Mucosa of rectum (tissue), 2 donors: ENCODE data around the gene CASZ1.

Experiments
- H3K27ac ChIP-seq, 2 donors: one replicate each; pipeline ENCODE4 v1.7.0; 2013; ENCODE audit warnings: inconsistent platforms in 2 of 2, low read depth in 2 of 2, low read length in 2 of 2
- H3K27me3 ChIP-seq, 2 donors: one replicate each; pipeline ENCODE4 v1.7.0; 2013; ENCODE audit warnings: low read length in 2 of 2; ENCODE audit not compliant: control insufficient read depth in 2 of 2, insufficient read depth in 2 of 2
- H3K36me3 ChIP-seq, 2 donors: one replicate each; pipeline ENCODE4 v1.7.0; 2013; ENCODE audit warnings: low read length in 2 of 2; ENCODE audit not compliant: control insufficient read depth in 2 of 2, insufficient read depth in 2 of 2
- H3K4me1 ChIP-seq, 2 donors: one replicate each; pipeline ENCODE4 v1.7.0; 2013; ENCODE audit warnings: low read length in 2 of 2, mild to moderate bottlenecking in 1 of 2; ENCODE audit not compliant: control insufficient read depth in 2 of 2, insufficient read depth in 2 of 2
- H3K4me3 ChIP-seq, 2 donors: one replicate each; pipeline ENCODE4 v1.7.0; 2013; ENCODE audit warnings: low read length in 2 of 2
- H3K9ac ChIP-seq, 2 donors: one replicate each; pipeline ENCODE4 v1.7.0; 2013; ENCODE audit warnings: low read length in 2 of 2, low read depth in 1 of 2, mild to moderate bottlenecking in 1 of 2
- H3K9me3 ChIP-seq, 2 donors: one replicate each; pipeline ENCODE4 v1.7.0; 2013; ENCODE audit warnings: low read length in 2 of 2; ENCODE audit not compliant: control insufficient read depth in 2 of 2
- donor health status: healthy.
- donor health status: Normal muscosa, but diverticular disease.

Gene CASZ1

DNA sequence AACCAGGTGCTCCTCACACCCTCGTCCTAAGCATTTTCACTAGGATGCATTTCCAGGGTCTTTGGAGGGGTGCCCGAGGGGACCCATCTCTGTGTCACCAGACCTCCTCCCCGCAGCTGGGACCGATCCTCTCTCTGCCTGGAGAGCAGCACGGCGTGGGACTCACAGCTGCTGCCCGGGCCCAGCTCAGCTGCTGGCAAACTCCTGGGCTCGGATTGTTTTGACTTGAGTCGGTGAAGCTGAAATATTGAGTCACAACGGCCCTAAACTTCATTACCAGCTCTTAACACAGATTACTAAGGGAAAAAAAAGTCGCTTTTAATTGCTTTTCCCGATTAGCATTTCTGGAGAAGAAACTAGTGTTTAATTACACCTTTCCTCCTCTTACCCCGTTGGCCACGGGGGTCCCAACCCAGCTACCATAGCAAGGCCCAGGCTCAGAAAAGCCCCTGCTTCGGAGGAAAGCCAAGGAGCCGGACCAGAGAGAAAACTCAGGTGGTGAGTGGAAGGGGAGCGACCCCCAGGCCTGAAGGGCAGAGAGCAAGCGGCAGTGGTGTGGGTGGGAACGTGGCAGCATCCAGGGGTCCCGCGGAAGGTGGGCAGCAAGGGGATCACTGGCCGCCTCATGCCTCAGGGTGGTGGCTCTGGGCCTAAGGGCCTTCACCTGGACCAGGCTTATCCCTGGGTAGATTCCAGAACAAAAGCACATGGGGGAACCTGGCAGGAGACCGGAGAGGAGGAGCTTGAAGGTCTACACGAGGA is 41.7 kb downstream of the CASZ1 start:
- peaks cover 33 to 41% of the 10 kb centered on the region in 2 donors for H3K4me1 ChIP-seq
- no peak overlapping the region for H3K4me3 ChIP-seq
- no peaks in the 10 kb centered on the region for H3K9me3 ChIP-seq
- peaks cover 0 to 3% of the 10 kb centered on the region in 2 donors for H3K27me3 ChIP-seq
- no peaks in the 10 kb centered on the region for H3K36me3 ChIP-seq
- no peak overlapping the region for H3K9ac ChIP-seq
- H3K27ac ChIP-seq = no peak overlapping the region

DNA sequence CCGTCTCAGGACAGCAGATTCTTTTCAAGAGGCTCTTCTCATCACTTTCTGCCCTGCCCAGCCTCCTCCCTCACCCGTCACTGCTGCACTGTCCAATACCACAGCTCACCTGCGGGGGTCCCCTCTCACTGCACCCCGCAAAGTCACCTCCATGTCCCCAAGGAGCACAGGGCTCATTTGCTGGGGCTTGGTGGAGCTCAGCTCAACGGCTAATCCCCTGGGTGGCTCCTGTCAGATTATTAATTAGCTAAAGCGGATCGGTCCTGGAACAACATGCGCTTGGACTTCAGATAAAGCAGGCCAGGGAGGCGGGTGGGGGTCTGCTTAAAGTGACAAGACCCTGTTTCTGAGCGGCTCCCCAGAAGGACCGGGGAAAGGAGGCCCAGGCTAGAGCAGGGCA is 43.1 kb downstream of the CASZ1 start:
- no peaks in the 10 kb centered on the region for H3K9me3 ChIP-seq
- no peak overlapping the region for H3K9ac ChIP-seq
- no peaks in the 10 kb centered on the region for H3K36me3 ChIP-seq
- no peaks in the 10 kb centered on the region for H3K27me3 ChIP-seq
- no peak overlapping the region for H3K4me3 ChIP-seq
- H3K27ac ChIP-seq = no peak overlapping the region
- H3K4me1 ChIP-seq = peaks cover 24 to 27% of the 10 kb centered on the region in 2 donors

- H3K27ac ChIP-seq = no peak overlapping the region
- H3K27me3 ChIP-seq = no peaks in the 10 kb centered on the region
- peaks cover 13 to 14% of the 10 kb centered on the region in 2 donors for H3K4me1 ChIP-seq
- H3K9ac ChIP-seq = no peak overlapping the region
- H3K36me3 ChIP-seq = no peaks in the 10 kb centered on the region
- H3K4me3 ChIP-seq = no peak overlapping the region
- H3K9me3 ChIP-seq = no peaks in the 10 kb centered on the region
Observed at GRCh38 chr1:10751561-10752085, 44.8 kb downstream of the CASZ1 start.

- no peaks in the 10 kb centered on the region for H3K36me3 ChIP-seq
- no peak overlapping the region for H3K4me3 ChIP-seq
- H3K27me3 ChIP-seq = no peaks in the 10 kb centered on the region
- peaks cover 8 to 9% of the 10 kb centered on the region in 2 donors for H3K4me1 ChIP-seq
- H3K9ac ChIP-seq = no peak overlapping the region
- H3K27ac ChIP-seq = no peak overlapping the region
- no peaks in the 10 kb centered on the region for H3K9me3 ChIP-seq
Observed at GRCh38 chr1:10751160-10751559, 45.3 kb downstream of the CASZ1 start.

GRCh38 chr1:10745886-10746455 is 50.5 kb downstream of the CASZ1 start:
- no peaks in the 10 kb centered on the region for H3K27me3 ChIP-seq
- H3K9me3 ChIP-seq = no peaks in the 10 kb centered on the region
- H3K27ac ChIP-seq = no peak overlapping the region
- no peak overlapping the region for H3K4me3 ChIP-seq
- peaks cover 0 to 3% of the 10 kb centered on the region in 2 donors for H3K4me1 ChIP-seq
- H3K36me3 ChIP-seq = no peaks in the 10 kb centered on the region
- no peak overlapping the region for H3K9ac ChIP-seq

DNA sequence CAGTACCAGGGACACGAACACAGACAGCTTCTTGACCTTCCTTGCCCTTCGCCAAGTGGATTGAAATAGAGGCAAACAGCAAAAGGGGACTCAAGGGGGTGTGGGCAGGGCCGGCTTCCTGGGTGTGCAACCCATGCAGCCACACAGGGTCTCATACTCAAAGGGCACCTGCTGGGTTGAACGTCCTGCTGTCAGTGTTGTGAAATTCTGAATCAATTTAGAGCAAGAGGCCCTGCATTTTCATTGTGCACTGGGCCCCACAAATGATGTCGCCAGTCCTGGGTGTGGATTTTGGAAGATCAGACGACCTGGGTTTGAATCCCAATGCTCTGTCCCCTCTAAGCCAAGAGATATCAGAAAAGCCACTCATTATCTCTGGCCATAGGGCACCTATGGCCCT is 51.1 kb downstream of the CASZ1 start:
- no peaks in the 10 kb centered on the region for H3K27me3 ChIP-seq
- H3K9ac ChIP-seq = no peak overlapping the region
- no peaks in the 10 kb centered on the region for H3K9me3 ChIP-seq
- H3K36me3 ChIP-seq = no peaks in the 10 kb centered on the region
- no peak overlapping the region for H3K27ac ChIP-seq
- H3K4me1 ChIP-seq = peaks cover 0 to 3% of the 10 kb centered on the region in 2 donors
- H3K4me3 ChIP-seq = no peak overlapping the region

DNA sequence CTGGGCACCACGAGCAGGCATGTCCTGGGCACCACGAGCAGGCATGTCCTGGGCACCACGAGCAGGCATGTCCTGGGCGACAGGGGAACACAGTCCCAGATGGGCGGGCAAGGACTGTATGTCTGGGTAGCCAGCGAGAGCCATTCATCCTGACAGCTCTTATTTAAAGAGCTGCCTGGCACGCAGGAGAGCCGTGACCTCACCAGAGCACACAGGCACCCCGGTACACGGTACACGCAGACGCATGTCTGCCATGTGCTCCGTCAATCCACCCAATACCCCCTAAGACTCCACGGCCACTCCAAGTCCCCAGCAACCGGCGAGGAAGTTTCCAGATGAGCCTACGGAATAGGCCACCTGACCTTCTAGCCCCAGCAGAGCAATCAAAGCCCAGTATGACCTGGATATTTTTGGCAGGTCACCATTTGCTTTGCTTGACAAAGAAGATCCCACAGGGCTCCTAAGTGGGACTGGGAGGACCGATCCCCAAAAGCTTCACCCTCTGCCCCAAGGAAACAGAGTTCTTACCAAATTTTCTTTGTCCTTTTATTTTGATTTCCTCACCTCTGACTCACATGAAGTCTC is 51.7 kb downstream of the CASZ1 start:
- no peak overlapping the region for H3K4me3 ChIP-seq
- H3K9me3 ChIP-seq = no peaks in the 10 kb centered on the region
- peaks cover 0 to 3% of the 10 kb centered on the region in 2 donors for H3K4me1 ChIP-seq
- no peaks in the 10 kb centered on the region for H3K27me3 ChIP-seq
- no peak overlapping the region for H3K27ac ChIP-seq
- no peak overlapping the region for H3K9ac ChIP-seq
- H3K36me3 ChIP-seq = no peaks in the 10 kb centered on the region

- Histone ChIP-seq H3K27ac (no peak overlapping the region), H3K9me3 (no peaks in the 10 kb centered on the region), H3K4me1 (peaks cover 2 to 9% of the 10 kb centered on the region in 2 donors), H3K9ac (no peak overlapping the region), H3K27me3 (no peaks in the 10 kb centered on the region), H3K36me3 (no peaks in the 10 kb centered on the region), H3K4me3 (no peak overlapping the region)
Observed at GRCh38 chr1:10744029-10744428, 52.4 kb downstream of the CASZ1 start.

- Histone ChIP-seq H3K27me3 (no peaks in the 10 kb centered on the region), H3K36me3 (no peaks in the 10 kb centered on the region), H3K27ac (no peak overlapping the region), H3K4me1 (peaks cover 23 to 31% of the 10 kb centered on the region in 2 donors), H3K4me3 (no peak overlapping the region), H3K9ac (no peak overlapping the region), H3K9me3 (no peaks in the 10 kb centered on the region)
Observed at GRCh38 chr1:10741696-10742095, 54.8 kb downstream of the CASZ1 start.

GRCh38 chr1:10740123-10740522 is 56.3 kb downstream of the CASZ1 start:
- Histone ChIP-seq H3K36me3 (no peaks in the 10 kb centered on the region), H3K27me3 (no peaks in the 10 kb centered on the region), H3K4me3 (no peak overlapping the region), H3K9me3 (no peaks in the 10 kb centered on the region), H3K9ac (no peak overlapping the region), H3K27ac (no peak overlapping the region), H3K4me1 (peaks cover 26 to 32% of the 10 kb centered on the region in 2 donors)
